Stimulated activated CD8-positive, alpha-beta memory T cell treated with anti-CD3 and anti-CD28 coated beads, Interleukin-7, amount 100 ng/mL, for 4 hours (primary cell): ENCODE measurements around the gene ZSWIM8.
"Not testable (repeated sequence)": the region's sequence is repeated elsewhere in the genome, so short reads cannot be mapped to it uniquely, and the experiment has no call there.

Experiments used
- DNase-seq, 2 donors: peaks; one replicate each; pipeline ENCODE4 v3.0.0-alpha.2; 2020; ENCODE audit warnings: low read depth in 2 of 2

Gene ZSWIM8

GRCh38 chr10:73814276-73814895 is 29.0 kb downstream of the ZSWIM8 start:
- DNase-seq, result no peak

- DNase-seq, result no peak
Measured at GRCh38 chr10:73814896-73815718, 29.7 kb downstream of the ZSWIM8 start.

- DNase-seq, result no peak
Measured at GRCh38 chr10:73815719-73816030, 30.3 kb downstream of the ZSWIM8 start.

- no peak for DNase-seq
Measured at GRCh38 chr10:73816917-73817729, 31.7 kb downstream of the ZSWIM8 start.

GRCh38 chr10:73817826-73818225 is 32.4 kb downstream of the ZSWIM8 start:
- DNase-seq, result no peak

GRCh38 chr10:73818402-73818801 is 33.0 kb downstream of the ZSWIM8 start:
- no peak for DNase-seq

GRCh38 chr10:73819081-73819480 is 33.7 kb downstream of the ZSWIM8 start:
- no peak for DNase-seq

- no peak for DNase-seq
Measured at GRCh38 chr10:73819513-73820093, 34.2 kb downstream of the ZSWIM8 start.

- no peak for DNase-seq
Measured at GRCh38 chr10:73823391-73823790, 38.0 kb downstream of the ZSWIM8 start.

GRCh38 chr10:73824146-73824725 is 38.8 kb downstream of the ZSWIM8 start:
- DNase-seq, result no peak

GRCh38 chr10:73827346-73828089 is 42.1 kb downstream of the ZSWIM8 start:
- DNase-seq, result no peak

- DNase-seq, result no peak
Measured at GRCh38 chr10:73828161-73828560, 42.8 kb downstream of the ZSWIM8 start.

GRCh38 chr10:73829090-73829489 is 43.7 kb downstream of the ZSWIM8 start:
- DNase-seq, result not testable (repeated sequence)

- no peak for DNase-seq
Measured at GRCh38 chr10:73836427-73836980, 51.1 kb downstream of the ZSWIM8 start.

- no peak for DNase-seq
Measured at GRCh38 chr10:73837072-73837471, 51.7 kb downstream of the ZSWIM8 start.

- no peak for DNase-seq
Measured at GRCh38 chr10:73838008-73838567, 52.7 kb downstream of the ZSWIM8 start.

GRCh38 chr10:73838827-73839226 is 53.4 kb downstream of the ZSWIM8 start:
- DNase-seq, result no peak

GRCh38 chr10:73839276-73839966 is 54.0 kb downstream of the ZSWIM8 start:
- no peak for DNase-seq

- no peak for DNase-seq
Measured at GRCh38 chr10:73840056-73840402, 54.6 kb downstream of the ZSWIM8 start.
